HEK293 (cell line): ENCODE measurements around the gene MTX1.
"Not testable (repeated sequence)": the region's sequence is repeated elsewhere in the genome, so short reads cannot be mapped to it uniquely, and the experiment has no call there.

ENCODE experiments used
- CTCF ChIA-PET: fragments of 350-600 bp; formaldehyde crosslinking; extraction: SDS; loops from one replicate; lab custom pipeline; 2021; ENCODE audit warnings: antibody characterized with exemption; lab: Yijun Ruan, JAX
- POLR2A ChIA-PET: fragments of 300-600 bp; formaldehyde crosslinking; extraction: SDS; loops from one replicate; lab custom pipeline; 2020; ENCODE audit warnings: antibody characterized with exemption, inconsistent platforms; lab: Yijun Ruan, JAX
- H3K27ac ChIP-seq: fragments of 200-500 bp; sonication (Bioruptor generic); 2 replicates; pipeline ENCODE4 v1.5.1; 2014; ENCODE audit warnings: low read depth, low read length, control low read depth, inconsistent platforms; ENCODE audit errors: extremely low read depth
- H3K36me3 ChIP-seq, 2 experiments: fragments of 200-500 bp in 1 of 2; sonication (Bioruptor generic) in 1 of 2; 1 replicate in 1 of 2; 2 replicates in 1 of 2; pipeline ENCODE4 v1.5.1; 2014 to 2017; ENCODE audit warnings: inconsistent platforms in 2 of 2, low read length in 2 of 2; ENCODE audit not compliant: control insufficient read depth in 2 of 2, insufficient read depth in 1 of 2
- H3K4me1 ChIP-seq: fragments of 200-500 bp; sonication (Bioruptor generic); 2 replicates; pipeline ENCODE4 v1.5.1; 2014; ENCODE audit warnings: mild to moderate bottlenecking, low read length, inconsistent platforms; ENCODE audit not compliant: control insufficient read depth, insufficient read depth
- H3K4me3 ChIP-seq: 2 replicates; pipeline ENCODE4 v1.5.1; 2011; ENCODE audit warnings: low read depth, mild to moderate bottlenecking, control low read depth, low read length, moderate library complexity
- H3K9me3 ChIP-seq: fragments of 200-500 bp; sonication (Bioruptor generic); 2 replicates; pipeline ENCODE4 v1.5.1; 2014; ENCODE audit warnings: low read depth, low read length, inconsistent platforms; ENCODE audit not compliant: control insufficient read depth, insufficient read depth
- EGR2 ChIP-seq: fragments of 450-650 bp; formaldehyde crosslinking; IDR thresholded peaks from 2 replicates; pipeline ENCODE4 v1.5.1; 2016; ENCODE audit warnings: low read depth, missing biosample characterization, missing genetic modification characterization
- HOXD13 ChIP-seq: sonication (generic); formaldehyde crosslinking; IDR thresholded peaks from 2 replicates; pipeline ENCODE4 v1.8.0; 2022; ENCODE audit warnings: missing genetic modification reagents, borderline replicate concordance
- KLF7 ChIP-seq: fragments of 450-650 bp; formaldehyde crosslinking; IDR thresholded peaks from 2 replicates; pipeline ENCODE4 v1.5.1; 2016; ENCODE audit warnings: missing biosample characterization, missing genetic modification characterization, borderline replicate concordance
- KLF8 ChIP-seq: fragments of 450-650 bp; formaldehyde crosslinking; IDR thresholded peaks from 2 replicates; pipeline ENCODE4 v1.5.1; 2016; ENCODE audit warnings: missing biosample characterization, missing genetic modification characterization
- MEIS1 ChIP-seq: sonication (generic); formaldehyde crosslinking; IDR thresholded peaks from 2 replicates; pipeline ENCODE4 v1.8.1; 2022; ENCODE audit warnings: missing genetic modification reagents, mild to moderate bottlenecking, borderline replicate concordance
- ZFHX2 ChIP-seq: fragments of 450-650 bp; formaldehyde crosslinking; conservative IDR thresholded peaks from 2 replicates; pipeline ENCODE4 v1.5.1; 2016; ENCODE audit warnings: missing biosample characterization, missing genetic modification characterization
- ZFP69B ChIP-seq: fragments of 450-650 bp; formaldehyde crosslinking; IDR thresholded peaks from 2 replicates; pipeline ENCODE4 v1.5.1; 2016; ENCODE audit warnings: missing biosample characterization, missing genetic modification characterization
- ZNF132 ChIP-seq: fragments of 450-650 bp; formaldehyde crosslinking; IDR thresholded peaks from 2 replicates; pipeline ENCODE4 v1.5.1; 2017; ENCODE audit warnings: missing biosample characterization, missing genetic modification characterization, borderline replicate concordance
- ZNF133 ChIP-seq: fragments of 450-650 bp; formaldehyde crosslinking; IDR thresholded peaks from 2 replicates; pipeline ENCODE4 v1.5.1; 2016; ENCODE audit warnings: missing biosample characterization, missing genetic modification characterization
- ZNF248 ChIP-seq: fragments of 450-650 bp; formaldehyde crosslinking; IDR thresholded peaks from 2 replicates; pipeline ENCODE4 v1.5.1; 2017; ENCODE audit warnings: missing biosample characterization, missing genetic modification characterization
- ZNF324 ChIP-seq: fragments of 450-650 bp; formaldehyde crosslinking; IDR thresholded peaks from 2 replicates; pipeline ENCODE4 v1.5.1; 2016; ENCODE audit warnings: missing biosample characterization, missing genetic modification characterization
- ZNF394 ChIP-seq: fragments of 450-650 bp; formaldehyde crosslinking; IDR thresholded peaks from 2 replicates; pipeline ENCODE4 v1.5.1; 2016; ENCODE audit warnings: missing biosample characterization, missing genetic modification characterization, mild to moderate bottlenecking, moderate library complexity, borderline replicate concordance
- ZNF426 ChIP-seq: fragments of 450-650 bp; formaldehyde crosslinking; IDR thresholded peaks from 2 replicates; pipeline ENCODE4 v1.5.1; 2017; ENCODE audit warnings: missing biosample characterization, missing genetic modification characterization, mild to moderate bottlenecking, inconsistent platforms, moderate library complexity
- ZNF433 ChIP-seq: fragments of 450-650 bp; formaldehyde crosslinking; IDR thresholded peaks from 2 replicates; pipeline ENCODE4 v1.5.1; 2016; ENCODE audit warnings: missing biosample characterization, missing genetic modification characterization, low read depth
- ZNF510 ChIP-seq: fragments of 450-650 bp; formaldehyde crosslinking; IDR thresholded peaks from 2 replicates; pipeline ENCODE4 v1.5.1; 2018; ENCODE audit warnings: mild to moderate bottlenecking, missing genetic modification characterization, missing biosample characterization; ENCODE audit not compliant: insufficient replicate concordance
- ZNF514 ChIP-seq: fragments of 450-650 bp; formaldehyde crosslinking; IDR thresholded peaks from 2 replicates; pipeline ENCODE4 v1.5.1; 2016; ENCODE audit warnings: missing biosample characterization, missing genetic modification characterization
- ZNF529 ChIP-seq: fragments of 450-650 bp; formaldehyde crosslinking; IDR thresholded peaks from 2 replicates; pipeline ENCODE4 v1.5.1; 2017; ENCODE audit warnings: missing genetic modification characterization, missing biosample characterization; ENCODE audit not compliant: insufficient replicate concordance
- ZNF548 ChIP-seq: fragments of 450-650 bp; formaldehyde crosslinking; IDR thresholded peaks from 2 replicates; pipeline ENCODE4 v1.5.1; 2016; ENCODE audit warnings: missing biosample characterization, missing genetic modification characterization
- ZNF549 ChIP-seq: fragments of 450-650 bp; IDR thresholded peaks from 2 replicates; pipeline ENCODE4 v1.5.1; 2018; ENCODE audit warnings: missing biosample characterization, missing genetic modification characterization, mild to moderate bottlenecking, inconsistent platforms, moderate library complexity
- ZNF585B ChIP-seq: fragments of 450-650 bp; formaldehyde crosslinking; IDR thresholded peaks from 2 replicates; pipeline ENCODE4 v1.5.1; 2016; ENCODE audit warnings: missing biosample characterization, missing genetic modification characterization
- ZNF600 ChIP-seq: fragments of 450-650 bp; formaldehyde crosslinking; IDR thresholded peaks from 2 replicates; pipeline ENCODE4 v1.5.1; 2016; ENCODE audit warnings: missing biosample characterization, missing genetic modification characterization
- ZNF624 ChIP-seq: fragments of 450-650 bp; formaldehyde crosslinking; IDR thresholded peaks from 2 replicates; pipeline ENCODE4 v1.5.1; 2017; ENCODE audit warnings: missing biosample characterization, missing genetic modification characterization
- ZNF670 ChIP-seq: fragments of 450-650 bp; formaldehyde crosslinking; IDR thresholded peaks from 2 replicates; pipeline ENCODE4 v1.5.1; 2016; ENCODE audit warnings: missing biosample characterization, missing genetic modification characterization, low read depth
- ZNF768 ChIP-seq: fragments of 450-650 bp; formaldehyde crosslinking; IDR thresholded peaks from 2 replicates; pipeline ENCODE4 v1.5.1; 2018; ENCODE audit warnings: missing biosample characterization, mild to moderate bottlenecking, missing genetic modification characterization
- ZNF843 ChIP-seq: fragments of 450-650 bp; formaldehyde crosslinking; IDR thresholded peaks from 2 replicates; pipeline ENCODE4 v1.5.1; 2016; ENCODE audit warnings: missing biosample characterization, missing genetic modification characterization
- ZSCAN23 ChIP-seq: fragments of 450-650 bp; formaldehyde crosslinking; IDR thresholded peaks from 2 replicates; pipeline ENCODE4 v1.5.1; 2016; ENCODE audit warnings: missing biosample characterization, missing genetic modification characterization
- TF ChIP-seq, protein P1 (sequence below): fragments of 450-650 bp; formaldehyde crosslinking; IDR thresholded peaks from 2 replicates; pipeline ENCODE4 v1.5.1; 2016; ENCODE audit warnings: missing biosample characterization, missing genetic modification characterization
- TF ChIP-seq, protein P2 (sequence below): fragments of 450-650 bp; formaldehyde crosslinking; IDR thresholded peaks from 2 replicates; pipeline ENCODE4 v1.5.1; 2016; ENCODE audit warnings: missing biosample characterization, missing genetic modification characterization

Gene MTX1

DNA sequence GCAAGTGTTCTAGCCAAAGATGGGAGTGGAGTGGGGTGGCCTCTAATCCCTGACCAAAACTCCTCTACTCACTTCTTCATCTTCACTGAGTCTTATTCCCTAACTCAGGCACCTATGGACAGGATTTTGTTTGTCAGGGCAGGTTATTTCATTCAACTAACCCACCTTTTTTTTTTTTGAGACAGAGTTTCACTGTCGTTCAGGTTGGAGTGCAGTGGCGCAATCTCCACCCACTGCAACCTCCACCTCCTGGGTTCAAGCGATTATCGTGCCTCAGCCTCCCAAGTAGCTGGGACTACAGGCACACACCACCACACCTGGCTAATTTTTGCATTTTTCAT is 40.4 kb upstream of the MTX1 start:
- POLR2A ChIA-PET = interaction anchor here (0.6 to 1.8 kb wide), 8 partner anchors 25 to 472 kb away, joined by 3 to 17 read pairs (median 6); partner anchors contain the start of genes ADAM15, DPM3 and SLC50A1
- not testable (repeated sequence) for H3K4me3 ChIP-seq, H3K27ac ChIP-seq, H3K4me1 ChIP-seq, H3K9me3 ChIP-seq
- CTCF ChIA-PET = interaction anchor here (0.6 to 12.2 kb wide), 34 partner anchors 9 to 744 kb away, joined by 3 to 439 read pairs (median 4); partner anchors contain the start of genes ADAM15, EFNA4, PMVK and SLC50A1
- TF ChIP-seq ZFHX2 (tag by site-specific recombination) (peak; percentile 23; the same call in 1 of the 2 replicates), ZNF324 (0 out of 2 replicates have a peak, but pooled peaks have one; percentile 1), ZNF394 (peak; percentile 3; the same call in 1 of the 2 replicates), ZNF600 (tag by site-specific recombination) (0 out of 2 replicates have a peak, but pooled peaks have one; percentile 53), KLF7 (tag by site-specific recombination) (0 out of 2 replicates have a peak, but pooled peaks have one; percentile 6)
- H3K36me3 ChIP-seq = peaks cover 5 to 31% of the 10 kb centered on the region in 2 experiments; a peak in 2 of 3 replicates

DNA sequence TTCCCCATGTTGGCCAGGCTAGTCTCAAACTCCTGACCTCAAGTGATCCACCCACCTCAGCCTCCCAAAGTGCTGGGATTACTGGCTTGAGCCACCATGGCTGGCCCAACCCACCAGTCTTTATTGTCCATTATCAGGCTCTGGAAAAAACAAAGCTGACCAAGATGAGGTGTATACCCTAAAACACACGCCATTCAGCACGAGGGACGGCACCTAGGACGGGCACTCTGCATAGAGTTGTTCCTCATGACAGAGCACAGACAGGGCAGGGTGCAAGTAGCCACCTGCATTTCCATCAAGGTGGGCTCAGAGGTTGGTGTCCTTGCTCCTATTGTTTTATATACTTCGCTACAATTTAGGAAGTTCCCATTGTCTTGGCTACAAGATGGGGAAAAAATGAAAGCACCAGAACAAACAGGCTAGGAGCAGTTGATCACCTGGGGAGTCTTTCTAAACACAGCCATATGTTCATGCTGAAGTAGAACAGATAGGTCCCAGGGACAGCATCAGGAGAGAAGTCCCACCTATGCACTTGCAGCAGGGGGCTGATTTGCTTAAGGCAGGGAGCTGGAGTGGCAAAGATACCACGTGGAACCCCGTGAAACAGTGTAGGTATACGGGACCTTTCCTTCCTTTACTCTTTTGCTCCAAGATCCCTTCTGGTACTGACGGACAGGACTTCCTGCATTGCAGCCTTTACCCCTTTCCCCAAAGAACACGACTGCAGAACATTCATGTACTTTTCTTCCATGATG is 39.9 kb upstream of the MTX1 start:
- Histone ChIP-seq H3K4me1 (no peaks in the 10 kb centered on the region; the same call in 1 of the 2 replicates), H3K36me3 (peaks cover 5 to 31% of the 10 kb centered on the region in 2 experiments; a peak in 2 of 3 replicates), H3K4me3 (no peak overlapping the region)
- TF ChIP-seq ZNF548 (no peak), ZNF426 (tag by site-specific recombination) (no peak), HOXD13 (CRISPR knock-in tag) (no peak), ZNF510 (no peak), ZNF843 (tag by site-specific recombination) (no peak), ZNF132 (no peak), ZNF624 (no peak), EGR2 (tag by site-specific recombination) (no peak)
- TF ChIP-seq, all 188 proteins: peak for 0
- ChIA-PET CTCF (interaction anchor here (0.6 to 12.2 kb wide), 37 partner anchors 10 to 744 kb away, joined by 3 to 439 read pairs (median 4); partner anchors contain the start of genes ADAM15, EFNA4 and SLC50A1), POLR2A (interaction anchor here (0.6 to 1.8 kb wide), 7 partner anchors 26 to 472 kb away, joined by 3 to 17 read pairs (median 7); partner anchors contain the start of genes ADAM15 and DPM3)
- Histone ChIP-seq H3K27ac (no peak overlapping the region), H3K9me3 (no peaks in the 10 kb centered on the region)

DNA sequence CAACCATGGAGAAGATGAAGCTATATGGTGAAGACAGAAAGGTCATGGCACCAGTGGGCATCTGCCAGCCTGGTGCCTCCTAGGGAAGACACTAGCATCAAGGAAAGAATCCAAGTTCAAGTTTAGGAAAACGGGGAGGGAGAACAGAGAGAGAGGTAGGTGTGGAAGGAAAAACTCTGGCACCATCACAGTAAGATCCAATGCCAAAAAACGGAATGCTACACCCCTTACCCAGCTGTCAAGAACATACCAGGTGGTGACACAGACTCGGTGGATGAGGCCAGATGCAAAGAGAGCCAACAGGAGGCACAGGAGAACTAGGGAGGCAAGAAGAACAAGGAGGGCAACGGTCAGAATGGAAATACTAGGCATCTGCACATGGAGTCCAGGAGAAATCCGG is 39.0 kb upstream of the MTX1 start:
- CTCF ChIA-PET = interaction anchor here (0.6 to 12.2 kb wide), 14 partner anchors 10 to 151 kb away, joined by 3 to 439 read pairs (median 4); partner anchors contain the start of gene RUSC1
- peaks cover 5 to 31% of the 10 kb centered on the region in 2 experiments; a peak in 2 of 3 replicates for H3K36me3 ChIP-seq
- no peaks in the 10 kb centered on the region for H3K9me3 ChIP-seq
- TF ChIP-seq KLF7 (tag by site-specific recombination) (no peak), ZFP69B (tag by site-specific recombination) (no peak), ZNF529 (no peak), KLF8 (tag by site-specific recombination) (no peak), ZNF433 (tag by site-specific recombination) (no peak), MEIS1 (no peak), ZNF549 (no peak), ZNF768 (tag by site-specific recombination) (no peak), ZNF133 (tag by site-specific recombination) (no peak), ZNF585B (tag by site-specific recombination) (no peak), ZNF670 (no peak), ZSCAN23 (no peak), ZNF248 (tag by site-specific recombination) (no peak), ZNF514 (tag by site-specific recombination) (no peak)
- TF ChIP-seq, protein P1, sequence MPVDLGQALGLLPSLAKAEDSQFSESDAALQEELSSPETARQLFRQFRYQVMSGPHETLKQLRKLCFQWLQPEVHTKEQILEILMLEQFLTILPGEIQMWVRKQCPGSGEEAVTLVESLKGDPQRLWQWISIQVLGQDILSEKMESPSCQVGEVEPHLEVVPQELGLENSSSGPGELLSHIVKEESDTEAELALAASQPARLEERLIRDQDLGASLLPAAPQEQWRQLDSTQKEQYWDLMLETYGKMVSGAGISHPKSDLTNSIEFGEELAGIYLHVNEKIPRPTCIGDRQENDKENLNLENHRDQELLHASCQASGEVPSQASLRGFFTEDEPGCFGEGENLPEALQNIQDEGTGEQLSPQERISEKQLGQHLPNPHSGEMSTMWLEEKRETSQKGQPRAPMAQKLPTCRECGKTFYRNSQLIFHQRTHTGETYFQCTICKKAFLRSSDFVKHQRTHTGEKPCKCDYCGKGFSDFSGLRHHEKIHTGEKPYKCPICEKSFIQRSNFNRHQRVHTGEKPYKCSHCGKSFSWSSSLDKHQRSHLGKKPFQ (tag by site-specific recombination) = no peak
- TF ChIP-seq, protein P2, sequence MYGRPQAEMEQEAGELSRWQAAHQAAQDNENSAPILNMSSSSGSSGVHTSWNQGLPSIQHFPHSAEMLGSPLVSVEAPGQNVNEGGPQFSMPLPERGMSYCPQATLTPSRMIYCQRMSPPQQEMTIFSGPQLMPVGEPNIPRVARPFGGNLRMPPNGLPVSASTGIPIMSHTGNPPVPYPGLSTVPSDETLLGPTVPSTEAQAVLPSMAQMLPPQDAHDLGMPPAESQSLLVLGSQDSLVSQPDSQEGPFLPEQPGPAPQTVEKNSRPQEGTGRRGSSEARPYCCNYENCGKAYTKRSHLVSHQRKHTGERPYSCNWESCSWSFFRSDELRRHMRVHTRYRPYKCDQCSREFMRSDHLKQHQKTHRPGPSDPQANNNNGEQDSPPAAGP (tag by site-specific recombination) = no peak
- H3K4me3 ChIP-seq = no peak overlapping the region
- no peak overlapping the region for H3K27ac ChIP-seq
- POLR2A ChIA-PET = no interaction called here
- H3K4me1 ChIP-seq = no peaks in the 10 kb centered on the region; the same call in 1 of the 2 replicates
